ENCODE data around the gene NEUROD2.
A peak's percentile ranks its signal among the peaks of the same experiment; 100 is the strongest.

NEUROD2 gene

DNA sequence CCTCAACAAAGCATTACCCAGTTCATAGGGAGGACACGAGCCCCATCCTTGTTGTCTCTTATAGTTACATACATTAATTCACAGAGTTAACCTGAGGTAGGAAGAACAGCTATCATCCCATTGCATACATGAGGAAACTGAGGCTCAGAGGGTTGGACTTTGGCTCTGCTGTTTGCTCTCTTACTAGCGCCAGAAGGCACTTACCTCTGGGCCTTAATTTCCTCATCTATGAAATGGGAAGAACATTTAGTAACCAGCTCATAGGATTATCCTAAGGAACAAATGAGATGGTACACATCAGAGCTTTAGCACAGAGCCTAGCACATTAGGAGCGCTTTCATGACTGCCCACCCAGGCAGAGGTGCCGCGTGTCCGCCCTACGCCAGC is 27.6 kb downstream of the NEUROD2 start:
- DNase-seq, result no peak

DNA sequence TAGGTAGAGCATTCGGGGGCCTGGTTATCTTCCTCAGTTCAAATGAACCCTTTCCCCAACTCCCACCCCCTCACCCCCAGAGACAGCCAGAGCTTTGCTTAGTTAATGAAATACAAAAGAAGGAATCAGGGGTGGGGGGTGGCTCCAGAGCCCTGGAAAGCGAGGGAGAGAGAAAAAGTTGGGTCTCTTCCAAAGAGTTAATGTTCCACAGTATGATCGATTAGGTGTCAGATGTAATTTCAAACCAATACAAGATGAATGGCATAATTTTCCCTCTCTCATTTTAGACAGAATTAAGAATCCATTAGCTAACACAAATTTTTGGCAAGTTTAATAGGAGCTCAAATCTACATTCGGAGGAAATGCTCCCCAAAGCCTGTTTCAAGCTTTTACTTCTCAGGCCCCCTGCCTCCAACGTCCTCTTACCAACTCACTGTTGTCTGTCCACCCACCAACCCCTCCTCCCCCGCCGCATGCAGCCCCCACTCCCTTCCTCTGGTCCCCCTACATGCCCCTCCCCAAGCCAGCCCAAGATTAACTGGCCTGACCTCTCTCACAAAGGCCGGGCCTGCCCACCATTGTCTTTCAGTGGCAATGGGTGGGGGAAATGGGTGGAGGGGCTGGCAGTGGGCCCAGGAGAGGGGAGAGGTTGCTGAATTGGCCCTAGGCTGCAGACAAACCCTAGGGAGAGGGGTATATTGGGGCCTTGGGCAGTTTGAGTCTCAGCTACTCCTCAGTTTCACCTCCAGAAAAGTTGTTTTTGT is 28.2 kb downstream of the NEUROD2 start:
- no peak for DNase-seq

DNA sequence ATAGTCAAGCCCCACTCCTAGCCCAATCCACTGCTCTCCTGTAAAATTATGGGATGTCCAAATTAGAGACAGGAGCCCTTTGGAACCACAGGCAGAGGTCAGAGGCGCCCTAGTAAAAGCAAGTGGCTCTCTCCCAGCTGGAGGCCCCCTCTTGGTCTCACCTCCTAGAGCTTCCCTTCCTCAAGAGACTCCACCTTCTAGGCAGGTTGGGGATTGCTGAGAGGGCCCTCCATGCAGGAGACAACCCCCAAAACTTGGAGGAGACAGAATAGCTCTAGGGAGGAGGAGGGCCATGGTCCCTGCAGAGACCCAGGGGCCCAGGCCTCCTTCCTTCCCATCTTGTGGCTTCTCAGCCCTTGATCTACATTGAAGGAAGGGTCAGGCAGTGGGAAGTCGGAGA is 29.4 kb downstream of the NEUROD2 start:
- no peak for DNase-seq

DNA sequence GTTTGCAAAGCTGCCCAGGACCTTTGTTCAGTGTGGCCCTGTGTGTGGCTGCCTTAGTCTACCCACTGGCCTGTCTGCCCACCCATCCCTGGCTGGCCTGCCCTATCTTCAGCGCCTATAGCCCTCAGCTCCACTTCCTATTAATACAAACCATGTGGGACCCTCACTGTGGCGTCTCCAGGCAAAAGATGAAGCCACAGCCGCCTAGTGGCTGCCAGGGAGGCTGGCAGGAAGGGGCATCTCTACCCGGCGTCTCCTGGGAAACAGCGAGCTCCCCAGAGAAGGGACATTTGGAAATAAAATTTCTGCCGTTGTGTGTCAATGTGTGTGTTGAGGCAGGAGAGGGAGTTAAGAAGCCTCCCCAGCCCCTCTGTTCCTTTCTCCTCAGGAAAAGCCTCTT is 31.5 kb downstream of the NEUROD2 start:
- DNase-seq, result no peak

DNA sequence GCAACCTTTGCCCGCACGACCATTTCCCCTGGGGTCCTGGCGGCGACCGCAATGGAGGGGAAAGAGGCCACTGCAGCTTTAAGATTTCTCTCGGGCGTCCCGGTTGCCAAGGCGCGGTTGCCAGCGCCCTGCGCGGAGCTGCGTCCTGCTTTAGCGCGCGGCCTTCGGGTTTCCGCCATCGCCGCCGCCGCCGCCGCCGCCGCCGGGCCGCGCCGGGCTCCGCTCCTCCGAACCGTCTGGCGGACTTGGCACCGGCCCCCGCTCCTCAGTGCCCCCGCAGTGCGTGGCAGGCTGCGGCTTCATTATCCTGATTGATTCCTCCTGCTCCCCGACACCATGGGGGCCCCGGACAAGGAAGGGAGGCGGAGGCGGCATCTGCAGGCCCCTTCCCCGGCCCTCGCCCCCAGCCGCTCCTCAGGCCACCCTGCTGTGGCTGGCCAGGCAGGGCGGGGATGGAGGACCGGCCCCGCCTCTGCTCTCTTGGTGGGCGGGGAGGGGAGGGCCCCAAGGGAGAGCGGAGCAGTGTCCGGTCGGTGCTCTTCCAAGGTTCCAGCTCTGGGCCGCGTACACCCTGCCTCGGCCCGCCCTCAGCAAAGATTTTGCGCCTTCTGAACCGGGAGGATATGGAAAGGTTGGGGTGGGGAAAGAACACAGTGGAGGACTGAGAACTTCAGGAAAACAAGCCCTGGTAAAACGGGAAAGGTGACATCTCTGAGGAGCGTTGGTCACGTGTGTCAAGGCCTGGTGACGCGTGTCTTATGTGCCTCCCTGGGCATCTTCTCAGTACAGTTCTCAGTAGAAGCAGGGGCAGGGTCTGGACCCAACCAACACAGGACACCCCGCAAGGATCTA is 34.0 kb downstream of the NEUROD2 start:
- peak; percentile 90 for DNase-seq

DNA sequence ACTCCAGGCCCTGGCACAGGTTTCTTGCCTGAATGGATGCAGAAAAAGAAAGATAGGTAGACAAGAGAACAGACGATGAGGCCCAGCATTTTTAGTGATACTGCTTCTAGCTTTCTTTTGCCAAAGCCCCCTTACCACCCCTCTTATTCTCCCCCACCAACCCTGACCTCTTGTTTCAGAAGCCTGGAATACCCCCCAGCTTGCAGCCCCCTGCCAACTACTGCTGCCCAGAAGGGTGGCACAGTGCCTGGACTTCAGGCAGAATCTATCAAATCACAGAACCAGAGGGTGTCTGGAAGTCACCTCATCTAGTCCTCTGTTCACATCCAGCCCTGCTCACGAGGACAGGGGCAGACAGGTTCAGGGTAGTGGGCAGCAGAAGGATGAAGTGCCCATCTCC is 35.6 kb downstream of the NEUROD2 start:
- no peak for DNase-seq

DNA sequence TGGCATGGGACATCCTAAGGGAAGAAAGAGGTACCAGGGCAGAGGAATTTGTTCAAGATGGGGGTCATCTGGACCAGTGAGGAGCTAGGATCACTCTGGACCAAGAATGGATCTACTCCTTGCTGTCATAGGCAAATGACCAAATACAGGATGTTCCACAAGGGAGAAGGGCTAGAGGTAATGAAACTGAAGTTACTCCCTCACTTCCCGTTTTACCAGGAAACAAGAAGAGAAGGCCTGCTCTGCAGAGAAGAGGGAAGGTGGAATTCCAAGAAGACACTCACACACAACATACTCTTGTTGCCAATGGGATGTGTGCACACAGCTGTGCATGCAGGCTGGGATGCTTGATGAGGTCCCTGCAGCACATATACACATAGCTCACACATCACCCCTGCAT is 38.6 kb downstream of the NEUROD2 start:
- no peak for DNase-seq

DNA sequence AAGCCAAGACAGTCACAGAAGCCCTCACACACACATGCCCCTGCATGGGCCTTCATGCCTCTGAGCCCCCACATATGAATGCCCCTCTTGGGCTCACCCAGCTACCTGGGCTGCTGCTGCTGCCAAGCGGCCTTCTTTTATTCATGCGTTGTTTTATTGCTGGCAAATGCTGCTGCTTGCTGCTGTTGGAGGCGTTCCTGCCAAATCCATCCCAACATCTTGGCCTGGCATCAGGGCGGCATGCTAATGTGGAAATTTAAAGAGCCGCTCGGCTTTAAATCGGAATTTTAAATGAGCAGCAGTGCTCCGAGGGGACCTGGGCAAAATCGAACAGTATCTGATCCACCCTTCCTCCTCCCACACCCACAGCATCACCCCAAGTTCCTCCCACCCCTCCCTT is 39.0 kb downstream of the NEUROD2 start:
- no peak for DNase-seq

DNA sequence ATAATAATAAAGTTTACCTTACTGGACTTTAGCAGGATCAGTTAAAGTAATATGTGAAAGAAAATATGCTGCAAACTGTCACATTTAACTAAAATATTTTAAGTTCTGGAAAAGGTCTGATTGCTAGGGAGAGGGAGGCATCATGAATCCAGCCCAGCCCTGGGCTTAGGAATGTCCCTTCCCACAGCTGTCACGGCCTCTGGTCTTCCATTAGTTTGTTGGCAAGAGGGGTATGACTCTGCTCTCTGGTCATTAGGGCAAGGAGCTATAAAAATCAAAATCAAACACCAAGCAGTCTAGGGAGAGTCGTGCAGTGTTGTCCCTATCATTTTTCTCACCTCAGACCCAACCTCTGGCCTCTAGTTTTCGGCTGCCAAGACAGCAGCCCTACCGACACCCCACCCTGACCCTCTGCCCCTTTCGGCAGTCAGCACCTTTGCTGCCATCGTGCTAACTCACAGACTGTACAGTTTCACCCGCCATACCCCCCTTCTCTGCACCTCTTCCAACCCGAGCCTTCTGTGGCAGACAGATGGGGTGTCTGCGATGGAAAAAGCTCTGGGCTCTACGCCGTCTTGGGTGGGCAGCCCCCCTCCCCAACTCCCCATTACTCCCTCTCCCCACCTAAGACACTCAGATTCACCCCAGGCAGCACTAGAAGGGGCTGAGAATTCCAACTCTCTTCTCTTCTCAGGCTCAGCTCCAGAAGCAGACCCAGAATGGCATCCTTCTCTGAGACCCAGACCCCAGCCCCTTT is 41.4 kb downstream of the NEUROD2 start:
- no peak for DNase-seq

DNA sequence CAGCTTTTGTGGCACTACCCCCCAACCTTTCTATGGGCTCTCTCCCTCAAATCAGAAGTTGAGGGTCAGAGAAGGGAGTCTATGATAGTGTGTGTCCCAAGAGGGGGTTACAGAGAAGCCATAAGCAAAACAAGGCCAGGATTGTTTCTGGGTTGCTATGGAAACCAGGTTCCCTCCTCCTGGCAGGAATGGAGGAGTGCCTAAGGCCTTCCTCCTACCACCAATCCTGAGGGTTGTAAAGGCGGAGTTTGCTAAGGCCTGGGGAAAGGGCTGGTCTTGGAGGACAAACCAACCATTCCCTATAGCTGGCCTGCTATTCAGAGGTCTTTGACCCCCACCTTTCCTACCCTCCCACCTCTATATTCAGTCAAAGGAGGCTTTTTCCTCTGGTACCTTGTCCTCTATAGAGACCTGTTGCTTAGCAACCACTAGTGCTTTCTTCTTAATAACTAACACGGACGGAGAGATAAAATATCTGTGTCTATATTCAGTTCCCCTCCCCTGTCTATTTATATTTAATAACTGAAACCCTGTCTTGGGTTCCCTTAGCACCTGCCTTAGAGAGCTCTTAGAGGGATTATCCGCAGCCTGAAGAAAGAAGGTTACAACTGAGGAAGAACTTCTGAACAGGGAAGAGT is 43.4 kb downstream of the NEUROD2 start:
- no peak for DNase-seq

DNA sequence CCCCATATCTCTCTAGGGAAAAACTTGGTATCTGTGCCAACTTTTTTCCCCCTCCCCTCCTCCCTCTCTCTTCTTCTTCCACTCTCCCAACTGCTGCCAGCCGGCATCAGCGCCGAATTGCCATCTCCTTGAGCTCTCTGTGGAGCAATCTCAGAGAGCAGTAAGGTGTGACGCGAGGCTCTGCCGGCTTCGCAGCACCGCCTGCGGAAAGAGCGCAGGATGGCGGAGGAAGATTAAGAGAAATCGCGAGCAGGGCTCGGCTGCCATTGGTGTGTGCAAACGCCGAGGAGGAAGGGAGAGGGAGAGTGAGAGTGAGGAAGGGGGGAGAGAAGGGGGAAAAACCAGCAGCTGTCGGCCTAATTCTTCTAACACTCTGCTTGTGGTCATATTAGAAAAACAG is 44.2 kb downstream of the NEUROD2 start:
- DNase-seq, result peak; percentile 43

DNA sequence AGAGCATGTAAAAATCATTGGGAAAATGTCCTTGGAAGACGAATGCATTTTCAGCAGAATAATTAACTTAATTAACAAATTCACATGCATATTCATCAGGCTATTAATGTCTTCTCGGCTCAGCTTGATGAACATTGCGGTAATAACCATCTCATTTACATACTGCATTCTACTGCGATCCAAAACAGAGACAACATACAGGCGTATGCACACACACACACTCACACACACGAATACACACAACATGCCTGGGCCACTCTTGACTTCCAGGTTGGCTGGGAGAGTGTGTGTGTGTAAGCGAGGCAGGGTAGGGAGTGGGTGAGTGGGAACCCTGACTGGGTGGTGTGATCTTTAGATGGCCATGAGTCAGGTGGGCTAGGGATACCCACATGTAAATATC is 44.7 kb downstream of the NEUROD2 start:
- DNase-seq, result no peak

DNA sequence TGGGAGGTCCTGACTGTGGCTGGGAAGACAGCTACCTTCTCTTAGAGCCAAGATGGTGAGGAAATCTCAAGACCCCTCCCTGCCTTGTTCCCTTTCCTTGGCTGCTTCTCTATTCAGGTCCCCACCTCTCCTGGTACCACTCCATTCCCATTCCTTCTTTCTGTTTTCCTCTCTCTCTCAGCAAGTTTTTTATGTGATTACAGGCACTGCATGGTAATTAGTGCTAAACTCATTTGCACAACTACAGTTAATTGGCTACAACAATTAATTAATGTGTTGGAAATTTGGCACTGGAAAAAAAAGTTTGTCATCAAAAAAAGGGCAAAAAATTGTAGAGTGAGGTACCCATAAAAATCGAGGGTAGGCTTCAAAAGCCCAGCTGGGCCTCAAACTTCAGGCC is 45.3 kb downstream of the NEUROD2 start:
- no peak for DNase-seq

DNA sequence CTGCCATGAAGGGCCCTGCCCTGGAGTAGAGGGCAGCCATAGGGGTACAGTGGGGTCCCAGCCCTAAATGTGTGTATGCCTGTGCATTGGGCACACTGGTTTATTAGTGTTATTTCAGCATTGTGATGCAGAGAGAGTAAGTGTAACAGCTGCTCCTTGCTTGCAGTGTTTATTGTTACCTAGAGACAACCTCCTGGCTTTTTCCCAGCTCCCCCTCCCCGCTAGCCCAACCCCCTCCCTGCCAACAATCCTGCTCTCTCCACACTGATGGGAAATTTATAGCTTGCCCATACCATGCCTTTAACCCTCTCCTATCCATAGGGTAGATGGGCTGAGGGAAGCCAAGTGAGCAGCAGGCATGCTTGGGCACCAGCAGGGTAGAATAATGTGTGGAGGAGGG is 51.3 kb downstream of the NEUROD2 start:
- DNase-seq, result no peak

DNA sequence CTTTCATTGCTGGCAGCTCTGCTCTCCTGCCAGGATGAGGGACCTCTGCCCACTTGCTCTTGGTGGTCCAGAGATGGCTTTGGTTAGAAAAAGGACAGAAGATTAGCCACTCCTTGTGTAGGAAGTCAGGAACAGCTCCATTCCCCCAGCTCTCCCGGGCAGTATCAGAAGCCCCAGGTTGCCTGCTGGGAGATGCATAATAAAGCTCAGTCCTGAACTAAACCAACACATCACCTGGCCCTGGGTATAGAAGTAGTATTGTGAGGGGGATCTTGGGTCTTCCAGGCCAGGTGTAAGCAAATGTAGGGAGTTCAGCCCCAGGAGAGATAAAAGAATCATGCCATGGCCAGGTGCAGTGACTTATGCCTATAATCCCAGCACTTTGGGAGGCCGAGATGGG is 52.4 kb downstream of the NEUROD2 start:
- no peak for DNase-seq

Data from right kidney (tissue), 1 donor.